Mesothelial cell of epicardium (in vitro differentiated cells): ENCODE data around the gene HGS. TPM values are rescaled to one million over a fixed set of nuclear protein-coding genes. Genes with fewer than 3 reads are reported as not detected.

Experiments used
- DNase-seq, 2 experiments: peaks; one replicate each; pipeline ENCODE4 v3.0.0; 2021; ENCODE audit warnings: low spot score in 2 of 2; ENCODE audit not compliant: unreplicated experiment in 2 of 2
- H3K27ac Mint-ChIP-seq: 2 replicates; pipeline ENCODE4 v1.8.0; 2021; ENCODE audit warnings: mixed read lengths
- H3K27me3 Mint-ChIP-seq: 2 replicates; pipeline ENCODE4 v1.8.0; 2021; ENCODE audit warnings: low read depth, mixed read lengths
- H3K36me3 Mint-ChIP-seq: 2 replicates; pipeline ENCODE4 v1.8.0; 2021; ENCODE audit warnings: mixed read lengths
- H3K4me1 Mint-ChIP-seq: 2 replicates; pipeline ENCODE4 v1.8.0; 2021; ENCODE audit warnings: mixed read lengths
- H3K4me3 Mint-ChIP-seq: 2 replicates; pipeline ENCODE4 v1.8.0; 2021; ENCODE audit warnings: mild to moderate bottlenecking, moderate library complexity, mixed read lengths
- H3K9me3 Mint-ChIP-seq: 2 replicates; pipeline ENCODE4 v1.8.0; 2021; ENCODE audit warnings: mixed read lengths
- CTCF ChIP-seq: fragments of 200-600 bp; sonication (generic); IDR thresholded peaks from one replicate; pipeline ENCODE4 v1.5.0; 2021; ENCODE audit warnings: antibody characterized with exemption; ENCODE audit not compliant: unreplicated experiment
- total RNA-seq: library from RNA; stranded (reverse); gene quantifications from 3 replicates; pipeline ENCODE4 v1.2.1, GENCODE V29; 2021

Gene HGS
- total RNA-seq, 1 donor from 2014 or later, result 119 TPM

GRCh38 chr17:81720267-81721071 lies 36.7 kb downstream of the HGS start:
- DNase-seq, result no peak
- H3K36me3 Mint-ChIP-seq, result no peaks in the 10 kb centered on the region
- no peaks in the 10 kb centered on the region for H3K9me3 Mint-ChIP-seq
- no peak for TF ChIP-seq CTCF
- peaks cover 7% of the 10 kb centered on the region for H3K27me3 Mint-ChIP-seq
- H3K27ac Mint-ChIP-seq, result no peak overlapping the region
- H3K4me1 Mint-ChIP-seq, result no peaks in the 10 kb centered on the region
- H3K4me3 Mint-ChIP-seq, result no peak overlapping the region

- no peaks in the 10 kb centered on the region for H3K36me3 Mint-ChIP-seq
- no peak for DNase-seq
- H3K27me3 Mint-ChIP-seq, result peaks cover 7% of the 10 kb centered on the region
- no peaks in the 10 kb centered on the region for H3K4me1 Mint-ChIP-seq
- no peak overlapping the region for H3K27ac Mint-ChIP-seq
- no peak for TF ChIP-seq CTCF
- H3K9me3 Mint-ChIP-seq, result no peaks in the 10 kb centered on the region
- no peak overlapping the region for H3K4me3 Mint-ChIP-seq
Observed at GRCh38 chr17:81722184-81723120, 38.6 kb downstream of the HGS start.

- H3K4me3 Mint-ChIP-seq, result no peak overlapping the region
- H3K27ac Mint-ChIP-seq, result no peak overlapping the region
- DNase-seq, result no peak
- TF ChIP-seq CTCF, result no peak
- no peaks in the 10 kb centered on the region for H3K4me1 Mint-ChIP-seq
- H3K36me3 Mint-ChIP-seq, result no peaks in the 10 kb centered on the region
- H3K27me3 Mint-ChIP-seq, result peaks cover 7% of the 10 kb centered on the region
- H3K9me3 Mint-ChIP-seq, result no peaks in the 10 kb centered on the region
Observed at GRCh38 chr17:81723651-81724209, 39.9 kb downstream of the HGS start.

GRCh38 chr17:81725439-81725838 lies 41.6 kb downstream of the HGS start:
- Mint-ChIP-seq H3K27me3 (peaks cover 7% of the 10 kb centered on the region), H3K9me3 (no peaks in the 10 kb centered on the region), H3K27ac (no peak overlapping the region), H3K4me1 (no peaks in the 10 kb centered on the region), H3K36me3 (no peaks in the 10 kb centered on the region), H3K4me3 (no peak overlapping the region)
- TF ChIP-seq CTCF, result no peak
- no peak for DNase-seq

GRCh38 chr17:81726004-81726403 lies 42.2 kb downstream of the HGS start:
- no peak for DNase-seq
- TF ChIP-seq CTCF, result no peak
- peaks cover 7% of the 10 kb centered on the region for H3K27me3 Mint-ChIP-seq
- H3K4me3 Mint-ChIP-seq, result no peak overlapping the region
- H3K4me1 Mint-ChIP-seq, result peaks cover 3% of the 10 kb centered on the region
- H3K9me3 Mint-ChIP-seq, result no peaks in the 10 kb centered on the region
- no peak overlapping the region for H3K27ac Mint-ChIP-seq
- H3K36me3 Mint-ChIP-seq, result no peaks in the 10 kb centered on the region
